ENCODE results near the gene OCLN.

Gene OCLN

GRCh38 chr5:69485471-69485870 is 7.1 kb upstream of the OCLN start:
- no peaks in the 10 kb centered on the region for H3K27me3 ChIP-seq (ENCODE audit: insufficient read depth, poor library complexity, severe bottlenecking)
- no peak overlapping the region for H3K4me3 ChIP-seq (replicated peaks; ENCODE audit: insufficient read depth, low read length)
- TF ChIP-seq CTCF (IDR thresholded peaks at IDR 0.05; ENCODE audit: insufficient read depth, low read length) (no peak), GABPA (IDR thresholded peaks at IDR 0.05; ENCODE audit: low read depth) (no peak), REST (IDR thresholded peaks at IDR 0.05; ENCODE audit: insufficient replicate concordance, low read depth) (no peak), POLR2AphosphoS5 (IDR thresholded peaks at IDR 0.05; ENCODE audit: low read depth) (no peak), SPI1 (IDR thresholded peaks at IDR 0.05; ENCODE audit: borderline replicate concordance, low read depth) (no peak)
- no peak overlapping the region for H3K27ac ChIP-seq (replicated peaks)
- no peak for DNase-seq (ENCODE audit: low read depth in 1 of 2, low spot score in 1 of 2)

GRCh38 chr5:69489246-69489645 is 3.3 kb upstream of the OCLN start:
- Histone ChIP-seq H3K27ac (replicated peaks) (no peak overlapping the region), H3K27me3 (ENCODE audit: insufficient read depth, poor library complexity, severe bottlenecking) (peaks cover 2% of the 10 kb centered on the region), H3K4me3 (replicated peaks; ENCODE audit: insufficient read depth, low read length) (no peak overlapping the region)
- TF ChIP-seq REST (IDR thresholded peaks at IDR 0.05; ENCODE audit: insufficient replicate concordance, low read depth) (no peak), POLR2AphosphoS5 (IDR thresholded peaks at IDR 0.05; ENCODE audit: low read depth) (no peak), GABPA (IDR thresholded peaks at IDR 0.05; ENCODE audit: low read depth) (no peak), CTCF (IDR thresholded peaks at IDR 0.05; ENCODE audit: insufficient read depth, low read length) (no peak), SPI1 (IDR thresholded peaks at IDR 0.05; ENCODE audit: borderline replicate concordance, low read depth) (no peak)
- no peak for DNase-seq (ENCODE audit: low read depth in 1 of 2, low spot score in 1 of 2)

GRCh38 chr5:69491027-69491426 is 1.6 kb upstream of the OCLN start:
- Histone ChIP-seq H3K4me3 (replicated peaks; ENCODE audit: insufficient read depth, low read length) (no peak overlapping the region), H3K27me3 (ENCODE audit: insufficient read depth, poor library complexity, severe bottlenecking) (peaks cover 2% of the 10 kb centered on the region), H3K27ac (replicated peaks) (no peak overlapping the region)
- TF ChIP-seq REST (IDR thresholded peaks at IDR 0.05; ENCODE audit: insufficient replicate concordance, low read depth) = no peak
- no peak for TF ChIP-seq CTCF (IDR thresholded peaks at IDR 0.05; ENCODE audit: insufficient read depth, low read length)
- TF ChIP-seq POLR2AphosphoS5 (IDR thresholded peaks at IDR 0.05; ENCODE audit: low read depth) = no peak
- no peak for TF ChIP-seq GABPA (IDR thresholded peaks at IDR 0.05; ENCODE audit: low read depth)
- TF ChIP-seq SPI1 (IDR thresholded peaks at IDR 0.05; ENCODE audit: borderline replicate concordance, low read depth) = no peak
- no peak for DNase-seq (ENCODE audit: low read depth in 1 of 2, low spot score in 1 of 2)

Measured in HL-60 (cell line).